Smooth muscle cell (in vitro differentiated cells): ENCODE results near the gene COL5A1. TPM values are rescaled to one million over a fixed set of nuclear protein-coding genes. Genes with fewer than 3 reads are reported as not detected.
"Not testable (repeated sequence)": the region's sequence is repeated elsewhere in the genome, so short reads cannot be mapped to it uniquely, and the experiment has no call there.

Source experiments
- DNase-seq: peaks from one replicate; lab custom pipeline; 2025; ENCODE audit not compliant: unreplicated experiment; lab: John Stamatoyannopoulos, UW
- H2AFZ ChIP-seq: fragments of 200-600 bp; sonication (generic); 2 replicates; pipeline ENCODE4 v1.6.0; 2016; ENCODE audit warnings: antibody characterized with exemption, low read depth, mild to moderate bottlenecking
- H3F3A ChIP-seq: fragments of 200-600 bp; sonication (generic); 2 replicates; pipeline ENCODE4 v1.6.0; 2017; ENCODE audit warnings: antibody characterized with exemption, low read depth
- H3K27ac ChIP-seq: fragments of 200-600 bp; sonication (generic); 2 replicates; pipeline ENCODE4 v1.5.1; 2016; ENCODE audit warnings: low read depth, mild to moderate bottlenecking
- H3K27me3 ChIP-seq: fragments of 200-600 bp; sonication (generic); 2 replicates; pipeline ENCODE4 v1.6.1; 2016; ENCODE audit warnings: low read depth, mild to moderate bottlenecking
- H3K36me3 ChIP-seq: fragments of 200-600 bp; sonication (generic); 2 replicates; pipeline ENCODE4 v1.5.1; 2016; ENCODE audit warnings: low read depth
- H3K4me1 ChIP-seq: fragments of 200-600 bp; sonication (generic); 2 replicates; pipeline ENCODE4 v1.5.1; 2016; ENCODE audit warnings: low read depth
- H3K4me2 ChIP-seq: fragments of 200-600 bp; sonication (generic); 2 replicates; pipeline ENCODE4 v1.6.0; 2016; ENCODE audit warnings: mild to moderate bottlenecking
- H3K4me3 ChIP-seq: fragments of 200-600 bp; sonication (generic); 2 replicates; pipeline ENCODE4 v1.5.1; 2016; ENCODE audit warnings: mild to moderate bottlenecking
- H3K79me2 ChIP-seq: fragments of 200-600 bp; sonication (generic); 2 replicates; pipeline ENCODE4 v1.6.0; 2016; ENCODE audit warnings: low read depth, mild to moderate bottlenecking
- H3K9ac ChIP-seq: fragments of 200-600 bp; sonication (generic); 2 replicates; pipeline ENCODE4 v1.6.0; 2016; ENCODE audit warnings: low read depth
- H3K9me3 ChIP-seq: fragments of 200-600 bp; sonication (generic); replicated peaks from 2 replicates; pipeline ENCODE4 v1.5.1; 2016; ENCODE audit warnings: low read depth
- H4K20me1 ChIP-seq: fragments of 200-600 bp; sonication (generic); 2 replicates; pipeline ENCODE4 v1.6.0; 2016; ENCODE audit warnings: low read depth
- CTCF ChIP-seq: fragments of 200-600 bp; sonication (generic); IDR thresholded peaks from 2 replicates; pipeline ENCODE4 v1.5.1; 2017; ENCODE audit warnings: borderline replicate concordance, mild to moderate bottlenecking, antibody characterized with exemption; ENCODE audit not compliant: insufficient read depth, poor library complexity, severe bottlenecking
- WGBS: methylation state at CpG from one replicate; pipeline ENCODE4 v1.1.7; 2016; ENCODE audit warnings: low lambda C conversion rate; 5-methylcytosine and 5-hydroxymethylcytosine counted together
- polyA plus RNA-seq: library from polyadenylated mRNA; unstranded; fragments of >200 nt; fragmentation: Nextera tagmentation; extraction: Ambion mirVana; gene quantifications from 2 replicates; pipeline ENCODE4 v1.2.1, GENCODE V29; 2016
- total RNA-seq: library from RNA; depleted of rRNA; stranded (reverse); fragments of >200 nt; gene quantifications from 2 replicates; pipeline ENCODE4 v1.2.3, GENCODE V29; 2014

The COL5A1 gene
- total and polyA plus RNA-seq, 2 experiments from 2014 or later, result 1,084 to 1,443 TPM

- no peaks in the 10 kb centered on the region for H3K9me3 ChIP-seq
- DNase-seq, result peak; percentile 20
- peak overlapping the region; percentile 98 for H3K4me2 ChIP-seq
- peaks cover 91% of the 10 kb centered on the region for H3K79me2 ChIP-seq
- peak; percentile 15 for TF ChIP-seq CTCF
- peaks cover 49% of the 10 kb centered on the region for H3F3A ChIP-seq
- WGBS, result under 1% methylated on average over 36 of the region's 37 CpGs
- H3K27me3 ChIP-seq, result no peaks in the 10 kb centered on the region
- peaks cover 56% of the 10 kb centered on the region for H4K20me1 ChIP-seq
- no peaks in the 10 kb centered on the region for H3K36me3 ChIP-seq
- H3K9ac ChIP-seq, result peak overlapping the region; percentile 96
- H3K4me1 ChIP-seq, result peaks cover 22% of the 10 kb centered on the region
- H3K27ac ChIP-seq, result peak overlapping the region; percentile 91
- peak overlapping the region; percentile 97 for H3K4me3 ChIP-seq
- H2AFZ ChIP-seq, result no peak overlapping the region
Observed at GRCh38 chr9:134642385-134643181, 980 bp downstream of the COL5A1 start.

- Histone ChIP-seq H3K4me1 (peaks cover 22% of the 10 kb centered on the region), H3K27ac (peak overlapping the region; percentile 91), H3K4me3 (peak overlapping the region; percentile 97), H3K36me3 (no peaks in the 10 kb centered on the region), H3F3A (peaks cover 54% of the 10 kb centered on the region), H4K20me1 (peaks cover 63% of the 10 kb centered on the region), H3K4me2 (peak overlapping the region; percentile 98), H3K79me2 (peaks cover 91% of the 10 kb centered on the region), H3K9ac (peak overlapping the region; percentile 96), H3K27me3 (no peaks in the 10 kb centered on the region), H2AFZ (no peak overlapping the region), H3K9me3 (no peaks in the 10 kb centered on the region)
- TF ChIP-seq CTCF, result no peak
- 5% methylated on average over 16 of the region's 16 CpGs for WGBS
- DNase-seq, result no peak
Observed at GRCh38 chr9:134643222-134643671, 1.6 kb downstream of the COL5A1 start.

- H4K20me1 ChIP-seq, result peaks cover 74% of the 10 kb centered on the region
- WGBS, result 18% methylated on average over 1 of the region's 14 CpGs
- not testable (repeated sequence) for H3K36me3 ChIP-seq, H3K27me3 ChIP-seq, H2AFZ ChIP-seq, DNase-seq, H3K9me3 ChIP-seq
- peak overlapping the region; percentile 86 for H3K4me2 ChIP-seq
- H3F3A ChIP-seq, result peaks cover 62% of the 10 kb centered on the region
- H3K4me3 ChIP-seq, result peak overlapping the region; percentile 50
- H3K4me1 ChIP-seq, result peaks cover 27% of the 10 kb centered on the region
- peaks cover 91% of the 10 kb centered on the region for H3K79me2 ChIP-seq
- H3K27ac ChIP-seq, result peak overlapping the region; percentile 82
- H3K9ac ChIP-seq, result peak overlapping the region; percentile 56
Observed at GRCh38 chr9:134644401-134644724, 2.8 kb downstream of the COL5A1 start.

- 11% methylated on average over 22 of the region's 22 CpGs for WGBS
- H3K4me3 ChIP-seq, result peak overlapping the region; percentile 50
- H3K79me2 ChIP-seq, result peaks cover 91% of the 10 kb centered on the region
- peaks cover 80% of the 10 kb centered on the region for H4K20me1 ChIP-seq
- no peaks in the 10 kb centered on the region for H3K9me3 ChIP-seq
- peak overlapping the region; percentile 56 for H3K9ac ChIP-seq
- H3F3A ChIP-seq, result peaks cover 68% of the 10 kb centered on the region
- H3K4me1 ChIP-seq, result peaks cover 27% of the 10 kb centered on the region
- no peak for TF ChIP-seq CTCF
- no peak overlapping the region for H2AFZ ChIP-seq
- H3K27me3 ChIP-seq, result no peaks in the 10 kb centered on the region
- peak; percentile 51 for DNase-seq
- no peaks in the 10 kb centered on the region for H3K36me3 ChIP-seq
- H3K4me2 ChIP-seq, result peak overlapping the region; percentile 86
- peak overlapping the region; percentile 82 for H3K27ac ChIP-seq
Observed at GRCh38 chr9:134644725-134645606, 3.4 kb downstream of the COL5A1 start.
